Tibial nerve (tissue), 3 donors: Measurements from ENCODE around the gene LINC01488.

Experiments
- CTCF ChIP-seq, 5 experiments: fragments of 200-600 bp in 3 of 5; fragments of 450-650 bp in 2 of 5; sonication (generic) in 3 of 5; IDR thresholded peaks; one replicate each; pipeline ENCODE4 v1.5.1; 2016 to 2019; ENCODE audit warnings: antibody characterized with exemption in 5 of 5, mild to moderate bottlenecking in 3 of 5, moderate library complexity in 2 of 5
- POLR2A ChIP-seq, 2 donors: fragments of 450-650 bp; IDR thresholded peaks; one replicate each; pipeline ENCODE4 v1.6.1; 2017; ENCODE audit warnings: antibody characterized with exemption in 2 of 2, mild to moderate bottlenecking in 2 of 2, moderate library complexity in 2 of 2

DNA sequence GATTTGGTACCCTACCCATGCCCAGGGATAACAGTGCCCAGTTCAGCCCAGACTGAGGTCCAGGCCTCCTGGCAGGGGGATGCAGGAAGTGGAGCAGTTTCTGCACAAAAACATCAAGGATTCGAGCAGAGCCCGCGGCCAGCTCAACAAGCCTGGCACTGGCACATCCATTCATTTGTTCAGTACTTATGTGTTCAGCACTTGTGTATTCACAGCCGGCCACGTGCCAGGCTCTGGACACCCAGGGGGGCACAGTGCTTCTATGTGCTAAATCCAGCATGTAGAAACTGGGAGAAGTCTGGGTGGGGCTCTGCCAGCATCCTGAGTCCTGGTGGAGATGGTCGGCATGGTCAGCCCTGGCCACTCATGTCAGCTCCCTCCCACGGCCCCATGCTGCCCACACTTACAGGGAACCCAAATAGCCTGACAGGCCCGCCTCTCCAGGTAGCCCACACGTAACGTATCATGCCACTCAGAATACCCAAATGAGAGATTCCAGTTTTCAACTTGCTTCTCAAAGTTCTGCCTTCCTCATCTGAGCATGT is 28.5 kb downstream of the LINC01488 start:
- TF ChIP-seq POLR2A (IDR thresholded peaks at IDR 0.05) = no peak
- TF ChIP-seq CTCF (IDR thresholded peaks at IDR 0.05) = no peak
